GM13977 (cell line): ENCODE measurements around the gene RESF1.
A peak's percentile ranks its signal among the peaks of the same experiment; 100 is the strongest.

Experiments used
- DNase-seq: peaks from one replicate; pipeline ENCODE4 v3.0.0; 2012; ENCODE audit warnings: low spot score
- CTCF ChIP-seq: IDR thresholded peaks from 2 replicates; pipeline ENCODE4 v1.5.1; 2012; ENCODE audit warnings: mild to moderate bottlenecking, control low read depth; ENCODE audit not compliant: insufficient read depth; ENCODE audit errors: extremely low read depth, missing control alignments
- in situ Hi-C: fragments of 300-500 bp; cut with MboI; formaldehyde crosslinking; loops from one replicate; pipeline ENCODE4 v1.12.0; 2022; ENCODE audit warnings: low sequenced_read_pairs, low pct_unique_long_range_greater_than_20kb, mixed read lengths, inconsistent platforms; ENCODE audit not compliant: unreplicated experiment

RESF1 gene, protein sequence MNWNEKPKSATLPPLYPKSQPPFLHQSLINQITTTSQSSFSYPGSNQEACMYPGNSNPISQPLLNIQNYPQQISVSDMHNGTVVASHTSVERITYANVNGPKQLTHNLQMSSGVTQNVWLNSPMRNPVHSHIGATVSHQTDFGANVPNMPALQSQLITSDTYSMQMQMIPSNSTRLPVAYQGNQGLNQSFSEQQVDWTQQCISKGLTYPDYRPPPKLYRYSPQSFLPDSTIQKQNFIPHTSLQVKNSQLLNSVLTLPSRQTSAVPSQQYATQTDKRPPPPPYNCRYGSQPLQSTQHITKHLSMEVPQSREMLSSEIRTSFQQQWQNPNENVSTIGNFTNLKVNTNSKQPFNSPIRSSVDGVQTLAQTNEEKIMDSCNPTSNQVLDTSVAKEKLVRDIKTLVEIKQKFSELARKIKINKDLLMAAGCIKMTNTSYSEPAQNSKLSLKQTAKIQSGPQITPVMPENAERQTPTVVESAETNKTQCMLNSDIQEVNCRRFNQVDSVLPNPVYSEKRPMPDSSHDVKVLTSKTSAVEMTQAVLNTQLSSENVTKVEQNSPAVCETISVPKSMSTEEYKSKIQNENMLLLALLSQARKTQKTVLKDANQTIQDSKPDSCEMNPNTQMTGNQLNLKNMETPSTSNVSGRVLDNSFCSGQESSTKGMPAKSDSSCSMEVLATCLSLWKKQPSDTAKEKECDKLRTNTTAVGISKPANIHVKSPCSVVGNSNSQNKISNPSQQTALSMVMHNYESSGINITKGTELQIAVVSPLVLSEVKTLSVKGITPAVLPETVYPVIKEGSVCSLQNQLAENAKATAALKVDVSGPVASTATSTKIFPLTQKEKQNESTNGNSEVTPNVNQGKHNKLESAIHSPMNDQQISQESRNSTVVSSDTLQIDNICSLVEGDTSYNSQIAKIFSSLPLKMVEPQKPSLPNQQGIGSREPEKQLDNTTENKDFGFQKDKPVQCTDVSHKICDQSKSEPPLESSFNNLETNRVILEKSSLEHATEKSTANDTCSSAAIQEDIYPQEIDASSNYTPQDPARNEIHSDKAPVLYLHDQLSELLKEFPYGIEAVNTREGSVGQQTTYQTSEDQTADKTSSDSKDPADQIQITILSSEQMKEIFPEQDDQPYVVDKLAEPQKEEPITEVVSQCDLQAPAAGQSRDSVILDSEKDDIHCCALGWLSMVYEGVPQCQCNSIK (N-terminal part only)

DNA sequence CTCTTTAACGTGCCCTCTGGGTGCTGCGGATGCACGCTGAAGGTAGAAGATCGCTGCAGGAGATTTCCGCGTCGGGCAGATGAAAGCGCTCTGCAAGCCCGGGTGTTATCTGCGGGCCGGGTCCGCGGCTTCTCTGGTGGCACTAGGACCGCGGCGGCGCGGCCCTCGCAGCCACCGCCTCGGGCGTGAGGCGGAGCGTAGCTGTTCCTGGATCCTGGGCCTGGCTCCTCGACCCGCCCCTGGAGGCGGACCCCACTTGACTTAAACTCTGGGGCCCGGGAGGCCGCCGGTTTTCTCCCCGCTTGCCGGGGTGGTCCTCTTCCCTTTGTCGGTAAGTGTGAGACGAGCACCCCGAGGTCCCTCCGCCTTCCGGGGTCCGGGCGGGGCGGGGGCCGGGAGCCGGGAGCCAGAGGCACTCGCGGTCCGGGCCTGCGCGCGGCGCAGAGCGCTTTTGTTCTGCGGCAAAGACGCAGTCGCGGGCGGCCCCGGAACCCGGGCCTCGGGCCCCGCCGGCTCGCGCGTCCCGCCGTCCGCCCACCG is at the start of gene RESF1:
Gene RESF1, plus strand, starts transcription at position 255 of the 540 bp plus-strand sequence. CDS start 21,541 bp downstream, outside the sequence.
- TF ChIP-seq CTCF: no peak
- in situ Hi-C loops: no loop called here
- DNase-seq: peak; percentile 90

- no peak for DNase-seq
- no peak for TF ChIP-seq CTCF
- in situ Hi-C loops: no loop called here
Observed at GRCh38 chr12:31914927-31915326, 44.3 kb upstream of the RESF1 start.

GRCh38 chr12:31915446-31915845 is 43.8 kb upstream of the RESF1 start:
- DNase-seq: no peak
- no peak for TF ChIP-seq CTCF
- in situ Hi-C loops: no loop called here

DNA sequence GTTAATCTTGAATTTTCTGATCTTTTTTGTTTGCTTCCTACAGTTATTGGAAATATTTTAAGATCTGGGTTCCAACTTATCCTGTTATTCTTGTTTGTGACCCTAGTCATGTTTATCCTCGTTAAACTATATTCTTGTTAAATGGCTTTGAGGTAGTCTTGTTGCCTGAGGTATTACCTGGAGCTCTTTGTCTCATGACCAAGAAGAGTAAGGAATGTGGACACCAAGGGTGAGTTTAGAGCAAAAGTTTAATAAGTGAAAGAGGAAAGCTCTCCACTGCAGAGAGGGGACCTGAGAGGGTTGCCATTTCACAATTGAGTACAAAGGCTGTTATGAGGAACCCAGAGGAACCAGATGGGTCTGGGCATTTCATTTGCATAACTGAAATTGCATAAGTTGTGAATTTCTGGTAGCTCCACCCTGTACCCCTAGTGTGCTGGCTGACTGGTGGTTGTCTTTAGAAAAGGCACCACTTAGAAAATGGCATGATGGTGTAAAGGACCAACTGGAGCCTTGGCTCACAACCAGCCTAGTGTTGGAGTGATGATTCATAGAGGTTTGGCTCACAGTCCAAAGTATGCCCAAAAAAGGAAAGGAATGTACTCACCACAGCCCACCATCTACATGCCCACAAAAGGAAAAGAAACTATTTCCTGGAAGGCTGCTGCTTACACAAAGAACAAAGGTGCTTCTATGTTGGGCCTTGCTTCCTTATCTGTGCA is 36.7 kb upstream of the RESF1 start:
- no peak for DNase-seq
- no peak for TF ChIP-seq CTCF
- in situ Hi-C loops: no loop called here

- in situ Hi-C loops: no loop called here
- no peak for DNase-seq
- no peak for TF ChIP-seq CTCF
Observed at GRCh38 chr12:31923063-31923412, 36.2 kb upstream of the RESF1 start.
